ENCODE data around the gene SMARCC2. TPM values are rescaled to one million over a fixed set of nuclear protein-coding genes. Genes with fewer than 3 reads are reported as not detected.

Gene SMARCC2
- total and polyA plus RNA-seq, 12 donors: 16.2 to 81.9 (median 60.7) TPM

DNA sequence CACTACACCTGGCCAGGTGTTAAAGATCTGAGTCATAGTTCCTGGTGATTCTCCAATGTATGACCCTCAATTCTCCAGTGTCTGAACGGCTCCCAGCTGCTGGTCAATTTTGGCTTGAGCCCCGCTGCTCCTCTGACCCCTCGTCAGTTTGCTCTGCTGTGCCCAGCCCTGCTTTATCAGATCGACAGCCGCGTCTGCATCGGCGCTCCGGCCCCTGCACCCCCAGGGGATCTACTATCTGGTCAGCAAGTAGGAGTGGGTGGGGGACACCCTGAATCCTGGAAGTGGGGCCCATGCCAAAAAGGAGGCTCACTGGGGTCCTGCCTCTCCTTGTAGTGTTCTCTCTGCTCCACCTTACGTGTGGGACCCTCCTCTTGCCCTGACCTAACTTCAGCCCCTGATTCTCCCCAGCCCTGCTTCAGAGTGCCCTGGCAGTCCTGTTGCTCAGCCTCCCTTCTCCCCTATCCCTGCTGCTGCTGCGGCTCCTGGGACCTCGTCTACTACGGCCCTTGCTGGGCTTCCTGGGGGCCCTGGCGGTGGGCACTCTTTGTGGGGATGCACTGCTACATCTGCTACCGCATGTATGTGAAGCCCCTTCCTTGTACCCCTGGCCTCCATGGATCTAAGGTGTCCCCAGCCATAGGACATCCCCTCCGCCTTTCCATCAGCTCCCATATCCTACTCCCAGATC lies 45.6 kb upstream of the SMARCC2 start:
- TF ChIP-seq, protein P1, sequence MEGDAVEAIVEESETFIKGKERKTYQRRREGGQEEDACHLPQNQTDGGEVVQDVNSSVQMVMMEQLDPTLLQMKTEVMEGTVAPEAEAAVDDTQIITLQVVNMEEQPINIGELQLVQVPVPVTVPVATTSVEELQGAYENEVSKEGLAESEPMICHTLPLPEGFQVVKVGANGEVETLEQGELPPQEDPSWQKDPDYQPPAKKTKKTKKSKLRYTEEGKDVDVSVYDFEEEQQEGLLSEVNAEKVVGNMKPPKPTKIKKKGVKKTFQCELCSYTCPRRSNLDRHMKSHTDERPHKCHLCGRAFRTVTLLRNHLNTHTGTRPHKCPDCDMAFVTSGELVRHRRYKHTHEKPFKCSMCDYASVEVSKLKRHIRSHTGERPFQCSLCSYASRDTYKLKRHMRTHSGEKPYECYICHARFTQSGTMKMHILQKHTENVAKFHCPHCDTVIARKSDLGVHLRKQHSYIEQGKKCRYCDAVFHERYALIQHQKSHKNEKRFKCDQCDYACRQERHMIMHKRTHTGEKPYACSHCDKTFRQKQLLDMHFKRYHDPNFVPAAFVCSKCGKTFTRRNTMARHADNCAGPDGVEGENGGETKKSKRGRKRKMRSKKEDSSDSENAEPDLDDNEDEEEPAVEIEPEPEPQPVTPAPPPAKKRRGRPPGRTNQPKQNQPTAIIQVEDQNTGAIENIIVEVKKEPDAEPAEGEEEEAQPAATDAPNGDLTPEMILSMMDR (IDR thresholded peaks at IDR 0.05): no peak
- no peaks in the 10 kb centered on the region for H3K27me3 ChIP-seq
- no peak for DNase-seq
- intact Hi-C loops (cut with DNase I): no loop called here
- peaks cover 0 to 37% (median 4%) of the 10 kb centered on the region in 9 donors for H3K36me3 ChIP-seq
- ATAC-seq: no peak
- 67 to 68% methylated on average over 16 of the region's 16 CpGs for WGBS, 2 donors
- H3K9me3 ChIP-seq: no peaks in the 10 kb centered on the region
- H3K27ac ChIP-seq: no peak overlapping the region
- H3K4me1 ChIP-seq: no peaks in the 10 kb centered on the region
- H3K4me3 ChIP-seq: no peak overlapping the region

DNA sequence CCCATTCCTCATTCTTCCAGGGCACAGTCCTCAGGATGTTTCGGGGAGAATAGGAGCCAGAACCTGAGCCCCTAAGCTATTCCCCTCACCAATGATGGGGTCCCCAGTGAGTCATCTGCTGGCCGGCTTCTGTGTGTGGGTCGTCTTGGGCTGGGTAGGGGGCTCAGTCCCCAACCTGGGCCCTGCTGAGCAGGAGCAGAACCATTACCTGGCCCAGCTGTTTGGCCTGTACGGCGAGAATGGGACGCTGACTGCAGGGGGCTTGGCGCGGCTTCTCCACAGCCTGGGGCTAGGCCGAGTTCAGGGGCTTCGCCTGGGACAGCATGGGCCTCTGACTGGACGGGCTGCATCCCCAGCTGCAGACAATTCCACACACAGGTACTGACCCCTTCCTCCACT lies 41.9 kb upstream of the SMARCC2 start:
- intact Hi-C loops (cut with DNase I): no loop called here
- peaks cover 0 to 36% (median 0%) of the 10 kb centered on the region in 9 donors for H3K36me3 ChIP-seq
- no peaks in the 10 kb centered on the region for H3K27me3 ChIP-seq
- DNase-seq (no peak), ATAC-seq (peak in 2 of 8 donors; percentile 8 to 16)
- H3K4me1 ChIP-seq: no peaks in the 10 kb centered on the region
- H3K4me3 ChIP-seq: no peak overlapping the region
- no peak overlapping the region for H3K27ac ChIP-seq
- TF ChIP-seq, protein P1 (IDR thresholded peaks at IDR 0.05): no peak
- H3K9me3 ChIP-seq: no peaks in the 10 kb centered on the region
- 90 to 92% methylated on average over 11 of the region's 11 CpGs for WGBS, 2 donors

DNA sequence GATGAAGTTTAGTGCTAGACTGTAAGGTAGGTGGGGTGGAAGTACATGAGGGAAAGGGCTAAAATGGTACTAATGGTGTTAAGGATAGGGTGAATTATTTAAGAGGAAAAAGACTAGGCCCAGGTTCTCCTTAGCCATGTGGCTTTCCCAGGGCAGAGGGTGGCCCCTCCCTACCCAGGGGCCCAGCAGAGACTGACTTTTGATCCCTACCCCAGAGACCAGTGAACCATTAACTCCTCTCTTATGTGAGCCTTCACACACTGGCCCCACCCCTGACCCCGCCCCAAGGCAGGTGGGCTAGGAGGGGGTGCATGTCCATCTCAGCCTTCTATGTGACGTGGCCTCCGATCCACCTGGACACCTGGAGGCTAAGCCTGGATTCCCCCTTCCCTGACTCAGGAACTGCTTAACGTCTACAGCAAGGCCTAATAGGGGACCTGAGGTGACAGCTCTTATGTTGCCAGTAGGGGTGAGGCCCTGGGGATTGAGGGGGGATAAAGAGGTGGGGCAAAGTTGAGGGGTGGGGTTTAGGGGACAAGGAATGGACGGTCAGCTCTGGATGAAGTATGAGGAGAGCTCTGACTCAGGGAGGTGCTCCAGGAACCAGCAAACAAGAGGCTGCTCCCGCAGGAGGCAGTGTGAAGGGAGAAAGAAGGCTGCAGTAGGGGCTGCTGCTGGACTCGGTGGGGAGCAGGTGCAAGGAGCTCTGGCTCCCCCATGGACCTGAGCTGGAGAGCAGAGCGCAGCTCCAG lies 41.3 kb upstream of the SMARCC2 start:
- H3K9me3 ChIP-seq: no peaks in the 10 kb centered on the region
- intact Hi-C loops (cut with DNase I): no loop called here
- H3K27me3 ChIP-seq: no peaks in the 10 kb centered on the region
- no peak for ATAC-seq
- H3K4me1 ChIP-seq: no peaks in the 10 kb centered on the region
- peaks cover 0 to 38% (median 0%) of the 10 kb centered on the region in 9 donors for H3K36me3 ChIP-seq
- H3K4me3 ChIP-seq: no peak overlapping the region
- H3K27ac ChIP-seq: no peak overlapping the region
- no peak for DNase-seq
- TF ChIP-seq, protein P1 (IDR thresholded peaks at IDR 0.05): no peak
- WGBS, 2 donors: 77 to 82% methylated on average over 8 of the region's 8 CpGs

DNA sequence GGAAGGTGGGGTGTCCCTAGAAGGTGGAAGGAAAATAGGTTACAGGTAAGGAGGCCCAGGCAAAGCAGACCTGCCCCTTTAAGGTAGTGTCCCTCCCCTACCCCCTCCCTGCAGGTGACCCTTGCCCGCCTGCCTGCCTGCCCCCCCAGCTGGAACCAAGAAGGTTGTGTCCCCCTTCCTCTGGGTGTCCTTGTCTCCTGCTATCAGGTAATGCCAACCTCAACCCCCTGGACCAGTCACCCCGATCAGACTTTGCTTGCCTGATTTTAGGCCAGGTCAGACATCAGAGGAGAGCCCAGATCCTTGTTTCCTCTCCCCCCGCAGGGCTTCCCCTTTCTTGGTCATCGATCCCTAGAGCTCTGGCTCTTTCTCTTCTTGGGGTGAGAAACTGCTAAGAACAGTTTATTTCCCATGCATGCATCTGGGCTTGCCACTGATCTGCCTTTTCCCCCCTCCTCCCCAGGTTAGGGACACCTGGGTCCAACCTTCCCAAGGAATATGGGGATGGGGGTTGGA lies 40.7 kb upstream of the SMARCC2 start, which contains the start of gene SLC39A5:
TSS of gene SLC39A5 (plus strand) at position 136 of the 516 bp plus-strand sequence. CDS start 1,224 bp downstream, outside the sequence.
- WGBS, 2 donors: 82 to 86% methylated on average over 4 of the region's 4 CpGs
- ATAC-seq: no peak
- H3K4me1 ChIP-seq: peaks cover 0 to 6% (median 1%) of the 10 kb centered on the region in 9 donors
- peaks cover 0 to 40% (median 0%) of the 10 kb centered on the region in 9 donors for H3K36me3 ChIP-seq
- H3K27me3 ChIP-seq: no peaks in the 10 kb centered on the region
- no peak for DNase-seq
- TF ChIP-seq, protein P1 (IDR thresholded peaks at IDR 0.05): no peak
- no peak within 1 kb of the TSS for H3K27ac ChIP-seq
- intact Hi-C loops (cut with DNase I): no loop called here
- no peak within 1 kb of the TSS for H3K4me3 ChIP-seq
- H3K9me3 ChIP-seq: no peaks in the 10 kb centered on the region

All from heart right ventricle (tissue), 16 donors.